Measurements from ENCODE around the gene ATP1A1. TPM values are rescaled to one million over a fixed set of nuclear protein-coding genes. Genes with fewer than 3 reads are reported as not detected.

ATP1A1 gene
- total RNA-seq, 1 donor from 2014 or later: 358 TPM

DNA sequence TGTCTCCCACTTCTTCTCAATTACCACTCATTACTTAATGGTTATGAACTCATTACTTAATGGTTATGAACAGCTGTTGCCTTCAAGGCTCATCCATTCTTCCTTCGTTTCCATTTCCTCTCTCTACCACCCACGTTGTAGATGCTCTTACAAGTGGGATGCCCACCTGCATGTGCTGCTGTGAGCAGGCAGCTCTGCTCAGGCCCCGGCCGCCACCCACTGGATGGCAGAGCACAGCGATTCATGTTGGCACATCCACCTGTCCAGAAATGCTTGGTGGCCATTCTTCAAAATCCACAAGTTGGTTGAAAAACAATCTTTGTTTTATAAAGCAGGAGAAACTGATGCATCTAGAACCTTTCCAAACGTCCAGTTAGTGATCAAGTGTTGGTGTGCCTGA, 14.5 kb downstream of the ATP1A1 start:
- DNase-seq (ENCODE audit: extremely low spot score in 2 of 2): no peak
- TF ChIP-seq, protein P1, sequence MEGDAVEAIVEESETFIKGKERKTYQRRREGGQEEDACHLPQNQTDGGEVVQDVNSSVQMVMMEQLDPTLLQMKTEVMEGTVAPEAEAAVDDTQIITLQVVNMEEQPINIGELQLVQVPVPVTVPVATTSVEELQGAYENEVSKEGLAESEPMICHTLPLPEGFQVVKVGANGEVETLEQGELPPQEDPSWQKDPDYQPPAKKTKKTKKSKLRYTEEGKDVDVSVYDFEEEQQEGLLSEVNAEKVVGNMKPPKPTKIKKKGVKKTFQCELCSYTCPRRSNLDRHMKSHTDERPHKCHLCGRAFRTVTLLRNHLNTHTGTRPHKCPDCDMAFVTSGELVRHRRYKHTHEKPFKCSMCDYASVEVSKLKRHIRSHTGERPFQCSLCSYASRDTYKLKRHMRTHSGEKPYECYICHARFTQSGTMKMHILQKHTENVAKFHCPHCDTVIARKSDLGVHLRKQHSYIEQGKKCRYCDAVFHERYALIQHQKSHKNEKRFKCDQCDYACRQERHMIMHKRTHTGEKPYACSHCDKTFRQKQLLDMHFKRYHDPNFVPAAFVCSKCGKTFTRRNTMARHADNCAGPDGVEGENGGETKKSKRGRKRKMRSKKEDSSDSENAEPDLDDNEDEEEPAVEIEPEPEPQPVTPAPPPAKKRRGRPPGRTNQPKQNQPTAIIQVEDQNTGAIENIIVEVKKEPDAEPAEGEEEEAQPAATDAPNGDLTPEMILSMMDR (IDR thresholded peaks at IDR 0.05): no peak
- no peak for TF ChIP-seq POLR2A (IDR thresholded peaks at IDR 0.05)
- no peak for TF ChIP-seq POLR2AphosphoS5 (IDR thresholded peaks at IDR 0.05; ENCODE audit: insufficient read depth in 1 of 2, low read depth in 1 of 2)
- Histone ChIP-seq H3K27ac (no peak overlapping the region), H3K4me1 (peaks cover 38% of the 10 kb centered on the region), H3K4me3 (no peak overlapping the region), H3K36me3 (peaks cover 10 to 78% of the 10 kb centered on the region in 2 donors), H3K27me3 (no peaks in the 10 kb centered on the region), H3K9me3 (no peaks in the 10 kb centered on the region)
- intact Hi-C loops (cut with DNase I): no loop called here

DNA sequence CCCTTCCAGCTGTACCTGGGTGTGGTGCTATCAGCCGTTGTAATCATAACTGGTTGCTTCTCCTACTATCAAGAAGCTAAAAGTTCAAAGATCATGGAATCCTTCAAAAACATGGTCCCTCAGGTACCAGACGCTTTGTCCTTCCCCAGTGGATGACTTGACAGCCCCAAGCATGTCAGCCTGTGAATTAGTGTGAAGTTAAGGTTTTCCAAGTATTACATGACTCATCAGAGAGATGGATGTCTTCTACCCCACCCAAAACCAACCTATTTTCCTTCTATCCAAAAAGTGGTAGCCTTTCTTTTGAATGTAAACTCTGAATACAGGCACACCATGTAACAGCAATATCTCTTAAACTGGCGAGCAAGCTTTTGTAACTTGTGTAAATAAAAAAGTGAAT, 15.1 kb downstream of the ATP1A1 start:
- H3K36me3 ChIP-seq: peaks cover 10 to 83% of the 10 kb centered on the region in 2 donors
- no peak for TF ChIP-seq POLR2AphosphoS5 (IDR thresholded peaks at IDR 0.05; ENCODE audit: insufficient read depth in 1 of 2, low read depth in 1 of 2)
- TF ChIP-seq, protein P1 (IDR thresholded peaks at IDR 0.05): no peak
- TF ChIP-seq POLR2A (IDR thresholded peaks at IDR 0.05): no peak
- H3K27ac ChIP-seq: no peak overlapping the region
- H3K27me3 ChIP-seq: no peaks in the 10 kb centered on the region
- H3K9me3 ChIP-seq: no peaks in the 10 kb centered on the region
- DNase-seq (ENCODE audit: extremely low spot score in 2 of 2): no peak
- H3K4me3 ChIP-seq: no peak overlapping the region
- intact Hi-C loops (cut with DNase I): no loop called here
- peaks cover 32% of the 10 kb centered on the region for H3K4me1 ChIP-seq

DNA sequence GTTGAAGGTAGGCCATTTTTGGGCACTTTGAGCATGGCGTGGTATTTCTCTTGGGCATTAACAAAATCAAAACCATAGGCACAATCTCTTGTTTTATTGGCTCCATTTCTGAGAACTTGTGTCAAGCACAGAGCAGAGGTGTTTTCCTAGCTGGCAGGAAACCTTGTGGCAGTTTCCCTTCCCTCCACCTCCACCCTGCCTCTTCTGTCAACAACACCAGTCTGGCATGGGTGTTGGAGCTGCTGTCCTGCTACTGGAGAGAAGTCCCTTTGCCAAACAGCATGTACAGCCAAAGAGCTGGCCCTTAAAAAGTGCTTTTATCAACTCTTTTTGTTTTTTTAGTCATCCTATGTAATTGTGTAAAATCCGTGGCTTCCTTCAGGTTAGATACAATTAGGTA, 16.0 kb downstream of the ATP1A1 start:
- peaks cover 26% of the 10 kb centered on the region for H3K4me1 ChIP-seq
- intact Hi-C loops (cut with DNase I): no loop called here
- no peaks in the 10 kb centered on the region for H3K27me3 ChIP-seq
- no peak overlapping the region for H3K4me3 ChIP-seq
- TF ChIP-seq, protein P1 (IDR thresholded peaks at IDR 0.05): no peak
- TF ChIP-seq POLR2A (IDR thresholded peaks at IDR 0.05) (no peak), POLR2AphosphoS5 (IDR thresholded peaks at IDR 0.05; ENCODE audit: insufficient read depth in 1 of 2, low read depth in 1 of 2) (no peak)
- DNase-seq (ENCODE audit: extremely low spot score in 2 of 2): no peak
- H3K27ac ChIP-seq: no peak overlapping the region
- H3K9me3 ChIP-seq: no peaks in the 10 kb centered on the region
- H3K36me3 ChIP-seq: peaks cover 10 to 92% of the 10 kb centered on the region in 2 donors

DNA sequence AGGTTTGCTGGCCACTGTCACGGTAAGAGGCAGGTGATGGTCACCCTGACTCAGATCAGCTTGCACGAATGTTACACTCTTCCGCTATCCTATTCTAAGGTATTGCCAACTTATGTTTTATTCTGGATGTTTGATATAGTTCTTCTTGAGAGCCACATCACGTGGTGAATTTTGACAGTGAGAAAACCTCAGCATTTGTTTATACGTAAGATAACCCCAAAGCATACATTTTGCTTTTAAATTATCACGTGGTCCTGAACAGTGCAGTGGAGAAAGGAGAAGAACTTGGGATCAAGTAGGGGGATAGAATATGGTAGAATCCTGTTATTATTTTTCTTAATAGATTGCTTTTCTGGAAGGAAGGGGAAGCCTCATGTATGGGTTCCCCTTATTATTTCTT, 16.6 kb downstream of the ATP1A1 start:
- TF ChIP-seq, protein P1 (IDR thresholded peaks at IDR 0.05): no peak
- TF ChIP-seq POLR2AphosphoS5 (IDR thresholded peaks at IDR 0.05; ENCODE audit: insufficient read depth in 1 of 2, low read depth in 1 of 2) (no peak), POLR2A (IDR thresholded peaks at IDR 0.05) (no peak)
- H3K9me3 ChIP-seq: no peaks in the 10 kb centered on the region
- peaks cover 26% of the 10 kb centered on the region for H3K4me1 ChIP-seq
- H3K36me3 ChIP-seq: peaks cover 10 to 95% of the 10 kb centered on the region in 2 donors
- intact Hi-C loops (cut with DNase I): no loop called here
- no peak overlapping the region for H3K4me3 ChIP-seq
- DNase-seq (ENCODE audit: extremely low spot score in 2 of 2): no peak
- no peaks in the 10 kb centered on the region for H3K27me3 ChIP-seq
- H3K27ac ChIP-seq: no peak overlapping the region

DNA sequence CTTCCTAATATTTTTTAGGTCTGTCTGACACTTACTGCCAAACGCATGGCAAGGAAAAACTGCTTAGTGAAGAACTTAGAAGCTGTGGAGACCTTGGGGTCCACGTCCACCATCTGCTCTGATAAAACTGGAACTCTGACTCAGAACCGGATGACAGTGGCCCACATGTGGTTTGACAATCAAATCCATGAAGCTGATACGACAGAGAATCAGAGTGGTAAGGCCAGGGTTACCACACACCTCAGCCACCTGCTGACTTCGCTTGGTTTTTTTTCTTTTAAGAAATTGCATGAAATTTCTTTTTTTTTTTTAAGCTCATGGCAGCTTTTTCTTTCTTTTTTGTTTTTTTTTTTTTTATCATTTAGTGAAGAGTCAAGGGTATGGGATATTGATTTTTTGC, 17.2 kb downstream of the ATP1A1 start:
- intact Hi-C loops (cut with DNase I): no loop called here
- H3K36me3 ChIP-seq: peaks cover 10 to 95% of the 10 kb centered on the region in 2 donors
- no peaks in the 10 kb centered on the region for H3K9me3 ChIP-seq
- TF ChIP-seq POLR2A (IDR thresholded peaks at IDR 0.05) (no peak), POLR2AphosphoS5 (IDR thresholded peaks at IDR 0.05; ENCODE audit: insufficient read depth in 1 of 2, low read depth in 1 of 2) (no peak)
- TF ChIP-seq, protein P1 (IDR thresholded peaks at IDR 0.05): no peak
- H3K4me1 ChIP-seq: peaks cover 26% of the 10 kb centered on the region
- DNase-seq (ENCODE audit: extremely low spot score in 2 of 2): no peak
- no peak overlapping the region for H3K27ac ChIP-seq
- no peak overlapping the region for H3K4me3 ChIP-seq
- H3K27me3 ChIP-seq: no peaks in the 10 kb centered on the region

Data from vagina (tissue), 2 donors.